Measurements from ENCODE around the gene TMEM259. TPM values are rescaled to one million over a fixed set of nuclear protein-coding genes. Genes with fewer than 3 reads are reported as not detected.
A peak's percentile ranks its signal among the peaks of the same experiment; 100 is the strongest.

TMEM259 gene
- total RNA-seq, 1 experiment from 2014 or later: 126 TPM

GRCh38 chr19:1004204-1004802, 16.6 kb downstream of the TMEM259 start:
- no peak for DNase-seq (ENCODE audit: low read depth)

GRCh38 chr19:1003283-1003682, 17.6 kb downstream of the TMEM259 start:
- no peak for DNase-seq (ENCODE audit: low read depth)

- no peak for DNase-seq (ENCODE audit: low read depth)
Measured at GRCh38 chr19:1002600-1002999, 18.3 kb downstream of the TMEM259 start.

- DNase-seq (ENCODE audit: low read depth): no peak
Measured at GRCh38 chr19:1001538-1002166, 19.3 kb downstream of the TMEM259 start.

GRCh38 chr19:1000591-1001537, 20.1 kb downstream of the TMEM259 start:
- DNase-seq (ENCODE audit: low read depth): no peak

- DNase-seq (ENCODE audit: low read depth): no peak
Measured at GRCh38 chr19:1000095-1000494, 20.8 kb downstream of the TMEM259 start, which contains the start of gene GRIN3B. TSS of gene GRIN3B (plus strand) at chr19:1000419. CDS start at chr19:1000438, 19 bp downstream.

GRCh38 chr19:999379-999719, 21.6 kb downstream of the TMEM259 start:
- no peak for DNase-seq (ENCODE audit: low read depth)

- DNase-seq (ENCODE audit: low read depth): no peak
Measured at GRCh38 chr19:998064-998463, 22.9 kb downstream of the TMEM259 start.

- peak; percentile 72 for DNase-seq (ENCODE audit: low read depth)
Measured at GRCh38 chr19:996051-996838, 24.7 kb downstream of the TMEM259 start.

- DNase-seq (ENCODE audit: low read depth): peak; percentile 94
Measured at GRCh38 chr19:995051-995827, 25.7 kb downstream of the TMEM259 start.

- no peak for DNase-seq (ENCODE audit: low read depth)
Measured at GRCh38 chr19:994516-994915, 26.4 kb downstream of the TMEM259 start.

GRCh38 chr19:993831-994393, 27.0 kb downstream of the TMEM259 start:
- no peak for DNase-seq (ENCODE audit: low read depth)

- no peak for DNase-seq (ENCODE audit: low read depth)
Measured at GRCh38 chr19:993361-993830, 27.5 kb downstream of the TMEM259 start.

GRCh38 chr19:992670-993055, 28.3 kb downstream of the TMEM259 start:
- DNase-seq (ENCODE audit: low read depth): no peak

- no peak for DNase-seq (ENCODE audit: low read depth)
Measured at GRCh38 chr19:991932-992669, 28.8 kb downstream of the TMEM259 start.

GRCh38 chr19:991174-991931, 29.6 kb downstream of the TMEM259 start:
- no peak for DNase-seq (ENCODE audit: low read depth)

- no peak for DNase-seq (ENCODE audit: low read depth)
Measured at GRCh38 chr19:990746-991145, 30.2 kb downstream of the TMEM259 start.

GRCh38 chr19:990119-990571, 30.8 kb downstream of the TMEM259 start:
- DNase-seq (ENCODE audit: low read depth): no peak
